Neural cell (in vitro differentiated cells): Measurements from ENCODE around the gene ITPR2.

Experiments used
- EZH2 ChIP-seq: fragments of 200-600, 300-800 bp; shearing (Covaris generic), sonication (generic); IDR thresholded peaks from 2 replicates; pipeline ENCODE4 v1.6.1; 2014; ENCODE audit warnings: antibody characterized with exemption, low read length, borderline replicate concordance, mild to moderate bottlenecking; ENCODE audit not compliant: insufficient read depth, poor library complexity, severe bottlenecking
- RAD21 ChIP-seq: fragments of 450-650 bp; conservative IDR thresholded peaks from 2 replicates; pipeline ENCODE4 v1.6.1; 2014; ENCODE audit warnings: antibody characterized with exemption, mild to moderate bottlenecking, moderate library complexity
- TF ChIP-seq, protein P1 (sequence below): fragments of 450-650 bp; IDR thresholded peaks from 2 replicates; pipeline ENCODE4 v1.5.1; 2014; ENCODE audit warnings: antibody characterized with exemption, mild to moderate bottlenecking, moderate library complexity; ENCODE audit not compliant: poor library complexity, severe bottlenecking

GRCh38 chr12:26339976-26340375, 493.0 kb downstream of the ITPR2 start:
- TF ChIP-seq, protein P1, sequence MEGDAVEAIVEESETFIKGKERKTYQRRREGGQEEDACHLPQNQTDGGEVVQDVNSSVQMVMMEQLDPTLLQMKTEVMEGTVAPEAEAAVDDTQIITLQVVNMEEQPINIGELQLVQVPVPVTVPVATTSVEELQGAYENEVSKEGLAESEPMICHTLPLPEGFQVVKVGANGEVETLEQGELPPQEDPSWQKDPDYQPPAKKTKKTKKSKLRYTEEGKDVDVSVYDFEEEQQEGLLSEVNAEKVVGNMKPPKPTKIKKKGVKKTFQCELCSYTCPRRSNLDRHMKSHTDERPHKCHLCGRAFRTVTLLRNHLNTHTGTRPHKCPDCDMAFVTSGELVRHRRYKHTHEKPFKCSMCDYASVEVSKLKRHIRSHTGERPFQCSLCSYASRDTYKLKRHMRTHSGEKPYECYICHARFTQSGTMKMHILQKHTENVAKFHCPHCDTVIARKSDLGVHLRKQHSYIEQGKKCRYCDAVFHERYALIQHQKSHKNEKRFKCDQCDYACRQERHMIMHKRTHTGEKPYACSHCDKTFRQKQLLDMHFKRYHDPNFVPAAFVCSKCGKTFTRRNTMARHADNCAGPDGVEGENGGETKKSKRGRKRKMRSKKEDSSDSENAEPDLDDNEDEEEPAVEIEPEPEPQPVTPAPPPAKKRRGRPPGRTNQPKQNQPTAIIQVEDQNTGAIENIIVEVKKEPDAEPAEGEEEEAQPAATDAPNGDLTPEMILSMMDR = no peak
- TF ChIP-seq RAD21 = no peak
- TF ChIP-seq EZH2 = no peak
